Measurements from ENCODE around the gene LAPTM4A. TPM values are rescaled to one million over a fixed set of nuclear protein-coding genes. Genes with fewer than 3 reads are reported as not detected.

LAPTM4A gene
- total RNA-seq, 1 experiment from 2014 or later, result 123 TPM

GRCh38 chr2:20034218-20034617 is 17.2 kb downstream of the LAPTM4A start:
- ATAC-seq (no peak), DNase-seq (ENCODE audit: low read depth, low spot score) (no peak)
- Histone ChIP-seq H3K36me3 (ENCODE audit: control insufficient read depth, insufficient read depth, low read length) (peaks cover 15% of the 10 kb centered on the region), H3K4me1 (ENCODE audit: control insufficient read depth, insufficient read depth, low read length) (no peaks in the 10 kb centered on the region), H3K9me3 (ENCODE audit: control insufficient read depth, insufficient read depth, low read depth, low read length) (no peaks in the 10 kb centered on the region), H3K27ac (ENCODE audit: low read length) (no peak overlapping the region), H3K4me3 (ENCODE audit: low read depth in 2 of 2, low read length in 2 of 2) (no peak overlapping the region), H3K27me3 (ENCODE audit: control insufficient read depth, insufficient read depth, low read length) (no peaks in the 10 kb centered on the region)
- CTCF ChIA-PET, result no interaction called here
- BruUV-seq (replicated peaks), result no TSS peak
- POLR2A ChIA-PET, result interaction anchor here (0.6 kb wide), 1 partner anchor 44 kb away, joined by 3 read pairs; no protein-coding TSS in a partner anchor
- TF ChIP-seq CTCF (IDR thresholded peaks at IDR 0.05), result no peak
- no peak for TF ChIP-seq REST (IDR thresholded peaks at IDR 0.05; ENCODE audit: insufficient read depth in 1 of 2, low read depth in 2 of 2, low read length in 1 of 2)
- no peak for TF ChIP-seq SIN3A (IDR thresholded peaks at IDR 0.05; ENCODE audit: borderline replicate concordance, insufficient read depth, low read depth, low read length)
- TF ChIP-seq TCF7L2 (IDR thresholded peaks at IDR 0.05; ENCODE audit: low read depth, low read length), result no peak
- TF ChIP-seq POLR2AphosphoS5 (IDR thresholded peaks at IDR 0.05; ENCODE audit: low read depth, low read length), result no peak
- in situ Hi-C loops (cut with HindIII; ENCODE audit: low pct_unique_long_range_greater_than_20kb, low sequenced_read_pairs), result no loop called here
- intact Hi-C loops (cut with micrococcal nuclease; ENCODE audit: unreplicated experiment), result no loop called here

GRCh38 chr2:20033322-20033721 is 18.1 kb downstream of the LAPTM4A start:
- CTCF ChIA-PET, result no interaction called here

More at GRCh38 chr2:20033322-20033721, 18.1 kb downstream of the LAPTM4A start:
- Histone ChIP-seq H3K36me3 (ENCODE audit: control insufficient read depth, insufficient read depth, low read length) (peaks cover 15% of the 10 kb centered on the region), H3K27me3 (ENCODE audit: control insufficient read depth, insufficient read depth, low read length) (no peaks in the 10 kb centered on the region), H3K4me3 (ENCODE audit: low read depth in 2 of 2, low read length in 2 of 2) (no peak overlapping the region), H3K27ac (ENCODE audit: low read length) (no peak overlapping the region), H3K4me1 (ENCODE audit: control insufficient read depth, insufficient read depth, low read length) (no peaks in the 10 kb centered on the region), H3K9me3 (ENCODE audit: control insufficient read depth, insufficient read depth, low read depth, low read length) (no peaks in the 10 kb centered on the region)
- DNase-seq (ENCODE audit: low read depth, low spot score) (no peak), ATAC-seq (no peak)
- TF ChIP-seq CTCF (IDR thresholded peaks at IDR 0.05) (no peak), TCF7L2 (IDR thresholded peaks at IDR 0.05; ENCODE audit: low read depth, low read length) (no peak), POLR2AphosphoS5 (IDR thresholded peaks at IDR 0.05; ENCODE audit: low read depth, low read length) (no peak), REST (IDR thresholded peaks at IDR 0.05; ENCODE audit: insufficient read depth in 1 of 2, low read depth in 2 of 2, low read length in 1 of 2) (no peak), SIN3A (IDR thresholded peaks at IDR 0.05; ENCODE audit: borderline replicate concordance, insufficient read depth, low read depth, low read length) (no peak)
- POLR2A ChIA-PET, result interaction anchor here (0.7 kb wide), 1 partner anchor 14 kb away, joined by 3 read pairs; no protein-coding TSS in a partner anchor
- intact Hi-C loops (cut with micrococcal nuclease; ENCODE audit: unreplicated experiment) (no loop called here), in situ Hi-C loops (cut with HindIII; ENCODE audit: low pct_unique_long_range_greater_than_20kb, low sequenced_read_pairs) (no loop called here)
- no TSS peak for BruUV-seq (replicated peaks)
